SIG-M5 treated with dmso at 0.1 percent for 504 hours (cell line): ENCODE measurements around the gene DOCK10.

Experiments used
- DNase-seq: peaks from one replicate; lab custom pipeline; 2025; ENCODE audit not compliant: unreplicated experiment; lab: John Stamatoyannopoulos, UW

Gene DOCK10

DNA sequence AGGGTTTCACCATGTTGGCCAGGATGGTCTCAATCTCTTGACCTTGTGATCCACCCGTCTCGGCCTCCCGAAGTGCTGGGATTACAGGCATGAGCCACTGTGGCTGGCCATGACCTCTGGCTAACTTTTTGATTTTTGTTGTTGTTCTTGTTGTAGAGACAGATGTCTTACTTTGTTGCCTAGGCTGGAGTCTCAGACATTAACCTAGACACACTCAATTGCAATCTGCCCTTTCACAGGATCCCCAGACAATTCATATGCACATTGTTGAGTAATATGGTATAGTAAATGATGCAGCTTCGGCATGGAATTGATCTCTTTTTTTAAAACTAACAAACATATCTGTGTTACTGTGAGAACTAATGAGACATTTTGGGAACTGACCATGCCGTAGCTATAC is 195.6 kb downstream of the DOCK10 start:
- DNase-seq: no peak

DNA sequence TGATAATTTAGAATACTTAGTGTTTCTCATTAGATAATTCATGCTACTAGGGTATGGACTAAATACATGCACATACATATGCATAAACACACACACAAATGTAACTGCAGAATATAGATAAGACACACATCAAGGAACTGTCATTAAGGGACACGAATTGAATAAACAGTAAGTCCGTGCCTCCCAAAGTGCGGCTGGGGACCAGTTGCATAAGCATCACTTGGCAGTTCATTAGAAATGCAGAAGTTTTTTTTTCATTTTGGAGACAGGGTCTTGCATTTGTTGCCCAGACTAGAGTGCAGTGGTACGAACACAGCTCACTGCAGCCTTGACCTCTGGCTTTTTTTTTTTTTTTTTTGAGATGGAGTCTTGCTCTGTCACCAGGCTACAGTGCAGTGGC is 196.1 kb downstream of the DOCK10 start:
- DNase-seq: no peak

DNA sequence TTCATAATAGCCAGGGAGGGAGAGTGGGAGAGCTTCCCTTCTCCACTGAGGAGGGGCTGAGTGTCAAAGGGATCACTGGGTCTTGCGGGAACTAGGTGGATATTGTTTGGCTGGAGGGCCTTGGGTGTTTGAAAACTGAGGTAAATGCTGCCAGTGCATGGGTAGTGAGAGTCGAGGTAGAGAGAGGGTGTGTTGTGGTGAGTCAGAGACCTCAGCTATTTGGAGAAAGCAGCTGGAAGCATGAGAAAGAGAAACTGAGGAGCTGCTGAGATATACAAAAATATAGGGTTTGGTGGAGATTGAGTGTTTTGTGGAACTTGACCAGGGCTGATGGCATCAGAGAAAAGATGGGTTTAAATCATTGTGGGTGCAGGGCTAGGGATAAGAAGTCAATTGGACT is 199.1 kb downstream of the DOCK10 start:
- DNase-seq: no peak

DNA sequence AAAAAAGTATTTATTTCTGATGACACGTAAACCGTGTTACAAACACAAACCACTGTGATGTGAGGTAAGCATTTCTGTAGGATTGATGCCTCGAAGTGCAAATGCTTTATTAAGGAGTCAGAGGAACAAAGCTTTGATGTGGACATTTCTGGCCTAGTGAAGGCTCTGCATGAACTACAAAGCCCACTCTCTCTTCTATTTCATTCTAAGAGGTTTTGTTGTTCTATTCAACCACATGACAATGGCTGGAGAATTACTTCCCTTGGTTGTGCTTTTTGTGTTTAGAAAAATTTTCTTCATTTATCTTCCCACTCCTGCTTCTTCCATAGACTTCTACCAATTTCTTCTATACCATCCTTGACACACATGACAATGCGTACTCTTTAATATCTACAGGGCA is 200.4 kb downstream of the DOCK10 start:
- DNase-seq: no peak

DNA sequence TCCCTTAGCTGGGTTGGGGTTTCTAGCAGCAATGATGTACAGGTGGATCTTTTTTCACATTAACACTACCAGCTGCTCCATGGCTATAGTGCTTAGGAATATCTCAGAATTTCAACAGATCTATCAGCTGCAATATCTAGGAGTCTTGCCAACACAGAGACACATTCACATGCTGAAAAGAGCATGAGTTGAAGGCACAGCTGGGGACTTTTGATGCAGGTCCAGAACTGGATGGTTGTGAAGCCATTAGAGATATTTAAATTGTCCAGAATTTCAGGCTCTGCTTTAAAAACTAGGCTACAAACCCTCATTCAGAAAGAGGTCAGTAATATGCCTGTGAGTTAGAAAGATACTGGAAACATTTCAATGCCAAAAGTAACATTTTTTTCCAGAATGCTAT is 203.9 kb downstream of the DOCK10 start:
- DNase-seq: no peak

DNA sequence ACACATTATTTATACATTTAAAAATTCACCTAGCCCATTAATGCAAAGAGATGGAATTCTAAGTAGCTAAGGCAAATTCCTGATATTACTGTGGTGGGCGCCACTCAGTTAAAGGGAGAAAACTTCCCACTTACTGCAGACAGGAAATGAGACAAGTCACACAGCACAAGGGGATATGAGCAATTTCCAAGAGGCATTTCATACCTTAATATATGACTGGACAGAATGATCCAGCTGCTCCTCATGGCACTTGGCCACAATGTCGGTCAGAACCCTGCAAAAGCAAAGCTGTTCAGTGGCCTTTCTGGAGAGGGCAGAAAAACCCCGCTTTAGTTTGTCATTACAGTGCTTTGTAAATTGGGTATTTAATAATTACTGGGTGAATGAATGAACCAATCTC is 204.7 kb downstream of the DOCK10 start:
- no peak for DNase-seq

DNA sequence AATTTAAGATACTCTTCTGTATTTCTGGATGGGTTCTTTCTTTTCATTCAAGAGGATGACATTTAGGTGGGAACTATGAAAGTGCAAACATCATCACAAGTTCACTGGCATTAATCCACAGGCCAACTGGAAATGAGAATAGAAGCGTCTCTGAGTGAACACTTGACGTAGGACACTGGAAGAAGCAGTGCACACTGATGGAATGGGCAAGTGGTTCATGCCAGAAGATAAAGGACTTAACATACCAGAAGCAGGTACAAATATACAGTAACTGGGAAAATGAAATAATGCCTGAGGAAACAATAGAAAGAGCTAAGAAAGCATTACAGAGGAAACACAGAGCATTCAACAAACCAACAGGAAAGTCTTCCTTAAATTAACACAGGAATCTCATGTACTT is 205.2 kb downstream of the DOCK10 start:
- no peak for DNase-seq

DNA sequence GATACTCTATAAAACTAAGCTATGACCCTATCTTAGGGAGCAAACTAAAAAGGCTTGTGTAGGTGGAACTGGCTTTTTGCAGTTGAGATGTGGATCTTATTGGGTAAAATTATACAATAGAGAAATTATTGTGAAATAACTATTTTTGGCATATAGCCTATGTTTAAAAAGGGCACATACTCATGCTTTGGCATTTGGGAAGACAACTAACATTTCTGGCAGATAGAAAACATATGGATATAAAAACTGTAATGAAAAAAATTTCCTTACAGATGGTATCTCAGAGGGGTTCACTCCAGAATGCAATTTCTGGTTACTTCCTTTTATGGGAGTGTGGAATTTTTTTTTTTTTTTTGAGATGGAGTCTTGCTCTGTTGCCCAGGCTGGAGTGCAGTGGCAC is 206.0 kb downstream of the DOCK10 start:
- no peak for DNase-seq

DNA sequence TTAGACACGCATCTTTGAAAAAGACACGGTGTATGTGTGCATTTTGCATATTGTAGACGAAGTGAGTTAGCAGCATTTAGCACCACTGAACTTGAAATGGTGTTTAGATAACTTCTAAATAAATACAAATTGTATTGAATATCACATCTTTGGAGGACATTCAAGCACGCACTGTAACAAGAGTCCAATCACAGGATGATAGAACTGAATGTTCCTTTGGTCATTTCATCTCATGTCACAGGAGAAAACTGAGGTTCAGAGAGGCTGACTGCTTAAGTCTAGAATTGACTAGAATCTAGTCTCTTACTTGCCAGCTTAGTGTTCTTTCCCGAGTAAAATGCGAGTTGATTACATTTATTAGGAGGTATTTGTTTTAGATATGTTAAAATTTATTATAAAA is 206.9 kb downstream of the DOCK10 start:
- DNase-seq: no peak

DNA sequence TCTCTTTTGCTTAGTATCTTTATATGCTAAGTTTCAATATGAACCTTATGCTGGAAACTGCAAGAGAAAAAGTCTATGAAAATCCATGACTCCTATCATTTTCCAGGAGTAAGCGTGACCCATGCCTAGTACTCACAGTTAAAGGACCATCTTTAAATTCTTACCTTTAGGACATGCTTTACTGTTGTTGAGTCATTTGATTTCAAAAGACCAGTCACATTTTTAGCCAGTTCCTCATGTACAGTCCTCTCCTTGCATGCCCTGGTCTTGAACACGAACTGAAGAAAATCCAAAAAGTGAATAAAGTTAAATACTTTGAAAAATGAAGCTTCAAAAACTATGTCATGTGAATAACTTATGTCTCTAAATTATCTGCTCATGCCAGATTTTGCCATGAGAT is 208.3 kb downstream of the DOCK10 start:
- no peak for DNase-seq

DNA sequence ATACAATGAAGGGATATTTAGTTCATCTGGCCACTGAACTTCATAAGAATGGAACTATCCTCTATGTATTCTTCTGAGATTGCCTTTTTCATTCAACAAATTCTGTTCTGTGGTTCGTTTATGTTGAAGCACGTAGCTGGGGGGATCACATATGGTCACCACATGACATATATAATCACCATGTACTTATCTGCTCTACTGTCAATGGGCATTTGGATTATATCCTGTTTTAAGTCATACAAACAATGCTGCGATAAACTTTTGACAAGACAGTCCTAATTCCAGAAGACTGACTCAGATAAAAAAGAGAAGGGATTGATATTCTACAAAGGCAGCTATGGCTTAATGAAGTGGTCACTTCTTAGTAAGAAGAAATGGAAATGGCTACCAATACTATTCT is 210.1 kb downstream of the DOCK10 start:
- no peak for DNase-seq

DNA sequence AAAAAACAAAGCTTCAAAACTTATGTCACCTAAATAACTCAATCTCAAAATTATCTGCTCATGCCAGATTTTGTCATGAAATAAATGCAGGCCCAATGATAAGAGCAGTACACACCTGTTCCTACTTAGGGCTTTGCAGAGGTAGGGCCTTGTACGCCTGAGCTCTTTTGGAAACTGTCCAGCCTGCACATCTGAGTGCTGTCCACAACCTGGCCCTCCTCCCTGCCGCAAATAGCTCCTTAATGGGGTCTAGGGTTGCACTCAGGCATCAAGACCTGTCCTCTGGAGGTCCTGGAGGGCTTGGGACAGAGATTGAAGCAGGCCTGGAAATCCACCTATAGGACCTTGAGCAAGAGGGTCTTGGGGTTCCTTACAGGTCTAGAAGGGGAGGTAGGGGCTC is 210.7 kb downstream of the DOCK10 start:
- no peak for DNase-seq

DNA sequence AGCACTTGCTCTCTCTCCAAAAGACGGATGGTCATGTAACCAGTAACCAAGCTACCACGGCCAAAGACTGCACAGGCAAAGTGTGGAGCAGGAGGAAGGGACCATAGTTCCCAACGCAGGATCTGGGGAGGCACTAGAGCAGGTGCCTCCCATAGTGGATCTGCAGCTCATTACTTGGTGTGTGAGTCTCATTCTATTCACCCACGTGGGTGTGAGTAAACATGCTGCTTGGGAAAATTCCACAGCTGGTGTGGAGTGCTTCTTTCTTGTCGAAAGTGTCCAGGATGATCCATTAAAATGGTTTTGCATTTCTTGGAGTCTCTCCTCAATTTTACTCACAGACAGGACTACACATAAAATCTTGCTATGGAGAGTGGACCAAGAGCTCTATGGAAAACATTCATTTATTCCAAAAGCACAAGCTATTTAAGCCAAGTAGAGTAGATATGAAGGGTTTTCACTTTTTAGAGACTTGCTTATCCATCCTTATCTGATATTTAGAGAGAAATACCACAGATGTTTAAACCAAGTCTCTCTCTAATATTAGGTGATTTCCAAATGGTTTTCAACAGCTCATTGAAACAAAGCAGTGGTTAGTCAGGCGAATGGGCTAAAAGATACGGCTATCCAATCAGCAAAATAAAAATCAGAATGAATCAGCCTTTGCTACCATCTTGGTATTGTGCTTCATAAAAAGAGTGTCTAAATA is 221.8 kb downstream of the DOCK10 start:
- no peak for DNase-seq

DNA sequence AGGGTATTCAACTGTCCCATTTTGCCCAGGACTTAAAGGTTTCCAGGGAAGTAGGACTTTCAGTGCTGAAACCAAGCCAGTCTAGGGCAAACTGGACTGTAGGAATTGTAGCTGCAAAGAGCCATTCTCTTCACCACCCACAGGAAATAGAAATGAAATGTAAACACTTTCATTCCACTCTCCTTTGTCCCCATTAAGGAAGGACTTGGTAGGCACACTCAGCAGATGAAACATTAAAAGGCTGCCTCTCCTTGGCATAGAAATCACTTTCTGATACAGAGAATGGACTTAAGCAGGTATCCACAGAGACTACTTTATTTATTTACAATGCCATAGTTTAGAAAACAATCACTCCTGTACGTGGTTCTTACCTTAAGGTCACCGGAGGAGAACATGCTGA is 223.2 kb downstream of the DOCK10 start:
- DNase-seq: no peak

DNA sequence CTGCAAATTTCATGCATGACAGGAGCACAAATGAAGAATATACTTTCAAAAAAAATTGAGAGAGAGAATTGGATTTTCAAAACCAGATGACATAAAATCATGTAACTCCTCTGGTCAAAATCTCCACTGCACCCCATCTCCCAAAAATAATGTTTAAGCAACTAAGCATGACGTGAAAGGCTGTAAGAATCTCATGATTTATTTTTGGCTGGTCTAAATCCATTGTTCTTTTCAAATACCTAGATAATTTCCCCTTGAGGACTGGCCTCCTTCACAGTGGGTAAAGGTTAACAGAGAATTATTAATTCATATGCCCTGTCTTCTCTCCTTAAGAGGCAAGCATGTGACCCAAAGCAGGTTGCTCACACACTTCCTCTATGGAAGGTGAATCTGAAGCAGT is 224.6 kb downstream of the DOCK10 start:
- DNase-seq: no peak

DNA sequence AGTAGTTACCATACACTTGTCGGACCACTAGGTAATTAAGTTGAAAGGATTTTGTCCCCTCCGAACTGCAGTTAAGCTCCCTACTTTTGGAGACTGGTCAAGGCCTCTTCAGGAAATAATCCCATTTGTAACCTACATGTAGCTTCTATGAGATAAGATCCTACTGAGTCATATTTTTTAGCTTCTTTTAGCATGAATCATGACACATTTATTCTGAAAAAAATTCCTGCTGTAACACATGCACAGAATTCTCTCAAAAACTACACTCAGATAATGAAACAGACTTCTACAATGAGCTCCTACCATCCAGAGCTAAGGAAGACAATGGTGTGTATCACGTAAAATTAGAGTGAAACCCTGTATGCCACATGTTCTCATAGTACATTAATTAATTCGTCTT is 225.5 kb downstream of the DOCK10 start:
- no peak for DNase-seq

DNA sequence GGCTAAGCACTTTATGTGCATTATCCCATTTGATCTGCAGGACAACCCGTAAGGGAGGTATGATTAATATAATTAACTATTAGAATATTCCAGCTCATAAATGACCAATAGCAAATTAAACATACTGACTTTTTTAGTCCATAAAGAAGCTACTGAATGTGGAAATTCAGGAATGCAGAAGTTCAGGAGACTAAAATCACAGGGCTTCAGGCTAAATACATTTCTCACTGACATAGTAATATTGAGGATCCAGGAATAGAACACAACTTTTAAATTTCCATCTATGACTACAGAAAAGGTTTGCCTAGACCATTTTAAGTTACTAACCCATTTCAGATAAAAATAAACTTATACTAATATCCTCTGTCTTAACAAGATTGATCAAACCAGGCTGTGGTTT is 228.7 kb downstream of the DOCK10 start:
- no peak for DNase-seq

DNA sequence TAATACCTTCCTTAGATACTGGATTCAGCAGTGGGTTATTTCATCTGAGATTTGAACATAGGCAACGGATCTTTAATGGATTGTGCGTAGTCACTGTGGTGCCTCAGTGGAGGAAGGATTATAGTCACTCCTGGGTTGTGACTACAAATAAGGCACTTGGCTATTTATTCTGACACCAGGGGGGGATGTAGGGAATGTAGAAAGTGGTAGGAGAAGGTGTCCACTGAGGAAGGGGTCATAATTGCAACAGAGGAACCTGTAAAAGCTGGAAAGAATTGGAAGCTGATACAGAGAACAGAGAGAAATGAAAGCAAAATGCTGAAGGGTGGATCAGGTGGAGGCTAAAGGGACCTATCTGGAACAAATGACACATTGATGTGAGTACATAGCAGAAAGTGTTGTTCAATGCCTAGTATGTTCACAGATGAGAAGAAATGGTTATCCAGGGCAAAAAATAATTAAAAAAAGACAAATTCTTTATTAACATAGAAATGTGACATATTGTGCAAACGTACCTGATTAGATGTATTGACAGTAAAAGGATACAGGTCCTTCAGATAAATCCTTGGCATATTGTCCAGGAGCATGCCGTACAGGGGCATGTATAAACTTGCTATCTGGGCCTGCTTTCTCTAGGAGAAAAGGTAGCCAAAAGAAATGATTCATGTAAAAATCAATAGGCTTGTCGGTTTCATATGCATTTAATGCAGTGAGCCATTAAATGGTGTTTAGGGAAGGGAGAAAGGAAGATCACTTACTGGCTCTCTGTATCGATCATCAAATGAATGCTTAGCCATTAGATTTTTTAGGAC is 234.9 kb downstream of the DOCK10 start:
- DNase-seq: no peak

DNA sequence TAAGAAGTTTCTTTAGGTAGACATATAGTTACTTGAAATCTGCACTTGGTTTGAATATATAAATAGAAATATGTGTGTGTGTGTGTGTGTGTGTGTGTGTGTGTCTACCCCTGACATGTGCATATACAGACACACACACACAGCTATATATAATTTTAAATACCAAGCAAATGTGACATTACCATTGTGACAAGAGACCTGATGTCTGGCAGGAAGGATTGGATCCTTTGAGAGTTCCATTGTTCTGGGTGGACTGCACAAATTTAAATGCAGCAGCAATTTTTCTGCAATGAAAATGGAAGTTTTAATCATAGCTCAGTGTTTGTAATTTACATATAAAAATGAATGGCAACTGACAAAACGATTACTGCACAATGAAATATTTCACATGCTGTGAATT is 238.3 kb downstream of the DOCK10 start:
- DNase-seq: no peak

DNA sequence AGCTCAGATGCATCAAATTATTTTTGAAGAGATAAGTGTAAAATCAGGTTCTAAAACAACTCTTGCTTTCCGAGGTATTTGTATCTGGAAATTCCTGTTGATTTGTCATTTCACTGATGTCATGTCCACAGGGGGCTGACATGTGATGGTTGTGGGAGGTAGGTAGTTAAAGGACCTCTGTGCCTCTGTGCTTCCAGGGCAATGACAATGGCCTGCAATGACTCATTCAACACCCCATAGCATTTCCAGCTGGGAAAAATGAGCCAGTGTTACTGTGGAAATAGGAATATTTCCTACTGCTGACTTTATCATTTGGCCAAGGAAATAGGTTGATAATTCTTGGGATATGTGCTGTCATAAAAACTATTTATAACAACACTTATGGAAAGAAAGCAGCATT is 239.9 kb downstream of the DOCK10 start:
- no peak for DNase-seq

DNA sequence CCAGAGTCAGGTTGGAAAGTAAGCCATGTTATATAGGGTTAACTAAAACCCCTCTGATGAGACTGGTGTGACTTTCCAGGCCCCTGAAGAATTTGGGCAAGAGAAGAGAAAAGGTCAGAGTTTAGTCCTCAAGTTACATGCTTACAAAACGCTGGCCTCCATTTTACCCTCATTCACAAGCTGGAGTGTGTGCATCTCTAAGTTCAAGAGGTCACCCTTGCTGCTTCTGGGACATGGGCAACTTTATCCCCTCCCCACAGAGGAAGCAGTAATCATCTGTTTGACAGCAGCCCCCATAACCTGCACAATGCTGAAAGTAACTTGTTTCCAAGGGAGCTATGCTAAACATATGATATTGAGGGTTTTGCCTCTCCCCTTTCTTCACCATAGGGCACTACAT is 240.9 kb downstream of the DOCK10 start:
- no peak for DNase-seq

DNA sequence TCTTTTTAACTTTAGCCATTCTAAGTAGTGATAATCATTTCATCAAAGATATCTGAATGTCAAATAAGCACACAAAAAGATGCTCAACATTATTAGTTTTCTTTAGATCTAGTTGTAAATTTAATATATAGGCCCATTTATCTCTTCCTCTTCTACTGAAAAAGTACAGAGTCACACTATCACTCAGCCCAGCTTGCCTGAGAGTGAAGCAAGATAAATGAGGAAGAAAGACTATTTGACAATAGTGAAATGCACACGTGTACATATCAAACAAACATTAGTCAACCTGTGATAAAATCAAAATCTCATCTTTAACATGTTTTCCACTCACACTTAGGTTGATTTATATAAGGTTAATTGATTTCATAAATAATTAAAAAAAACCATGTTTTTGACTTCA is 242.6 kb downstream of the DOCK10 start:
- DNase-seq: peak; percentile 8

DNA sequence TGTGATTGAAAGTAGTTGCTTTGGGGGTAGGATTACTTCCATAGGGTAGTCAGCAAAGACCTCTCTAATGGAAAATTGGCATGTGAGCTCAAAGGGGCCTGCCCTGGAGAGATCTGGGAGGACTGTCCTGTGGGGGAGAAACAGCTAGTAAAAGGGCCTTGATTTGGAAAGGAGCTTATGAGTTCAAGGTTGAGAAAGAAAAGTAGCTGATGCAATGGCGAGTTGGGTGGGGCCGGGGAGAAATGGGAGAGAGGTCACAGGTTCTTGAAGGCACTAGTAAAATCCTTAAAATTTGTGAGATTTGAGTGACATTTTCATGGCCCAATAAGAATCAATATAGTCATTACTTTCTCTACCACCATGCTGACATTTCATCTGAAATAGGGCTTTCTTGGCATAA is 244.1 kb downstream of the DOCK10 start:
- DNase-seq: no peak
